ENCODE measurements around the gene ANKRD52.

DNA sequence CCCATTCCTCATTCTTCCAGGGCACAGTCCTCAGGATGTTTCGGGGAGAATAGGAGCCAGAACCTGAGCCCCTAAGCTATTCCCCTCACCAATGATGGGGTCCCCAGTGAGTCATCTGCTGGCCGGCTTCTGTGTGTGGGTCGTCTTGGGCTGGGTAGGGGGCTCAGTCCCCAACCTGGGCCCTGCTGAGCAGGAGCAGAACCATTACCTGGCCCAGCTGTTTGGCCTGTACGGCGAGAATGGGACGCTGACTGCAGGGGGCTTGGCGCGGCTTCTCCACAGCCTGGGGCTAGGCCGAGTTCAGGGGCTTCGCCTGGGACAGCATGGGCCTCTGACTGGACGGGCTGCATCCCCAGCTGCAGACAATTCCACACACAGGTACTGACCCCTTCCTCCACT is 27.0 kb downstream of the ANKRD52 start:
- no peak for TF ChIP-seq TCF12 (IDR thresholded peaks at IDR 0.05; ENCODE audit: low read depth, low read length)
- TF ChIP-seq ZNF274 (IDR thresholded peaks at IDR 0.05; ENCODE audit: borderline replicate concordance, extremely low read depth, low read length) = no peak
- no peak for TF ChIP-seq RAD21 (IDR thresholded peaks at IDR 0.05 in 1 of 2, conservative IDR thresholded peaks at IDR 0.05 in 1 of 2; ENCODE audit: low read depth in 2 of 2, low read length in 2 of 2)
- no peak for TF ChIP-seq NRF1 (IDR thresholded peaks at IDR 0.05; ENCODE audit: low read depth, low read length)
- no peak for TF ChIP-seq SRF (IDR thresholded peaks at IDR 0.05; ENCODE audit: low read depth, low read length)
- TF ChIP-seq CTCF (IDR thresholded peaks at IDR 0.05; ENCODE audit: control extremely low read depth in 1 of 3, insufficient read depth in 1 of 3, low read depth in 1 of 3, low read length in 3 of 3) = no peak
- TF ChIP-seq EZH2 (IDR thresholded peaks at IDR 0.05; ENCODE audit: low read depth, low read length, severe bottlenecking) = no peak
- TF ChIP-seq SIN3A (conservative IDR thresholded peaks at IDR 0.05 in 1 of 2, IDR thresholded peaks at IDR 0.05 in 1 of 2; ENCODE audit: low read depth in 1 of 2, low read length in 2 of 2) = no peak
- no peak for TF ChIP-seq MAX (IDR thresholded peaks at IDR 0.05)
- TF ChIP-seq POLR2A (IDR thresholded peaks at IDR 0.05; ENCODE audit: control extremely low read depth in 1 of 2, low read depth in 2 of 2, low read length in 2 of 2) = no peak
- TF ChIP-seq RFX5 (IDR thresholded peaks at IDR 0.05; ENCODE audit: borderline replicate concordance, low read depth, low read length) = no peak
- TF ChIP-seq CEBPB (IDR thresholded peaks at IDR 0.05; ENCODE audit: low read depth, low read length) = no peak
- no peak for TF ChIP-seq ATF2 (IDR thresholded peaks at IDR 0.05; ENCODE audit: low read length)
- TF ChIP-seq BCL11A (IDR thresholded peaks at IDR 0.05; ENCODE audit: low read depth in 2 of 2, low read length in 2 of 2) = no peak

Measured in H1 (cell line).